SK-N-SH (cell line): ENCODE measurements around the gene PTPRD. TPM values are rescaled to one million over a fixed set of nuclear protein-coding genes. Genes with fewer than 3 reads are reported as not detected.
A peak's percentile ranks its signal among the peaks of the same experiment; 100 is the strongest.

Experiments
- CTCF ChIA-PET: fragments of 300-600, 350-600 bp; formaldehyde crosslinking; extraction: SDS; loops from one replicate; lab custom pipeline; 2021; lab: Yijun Ruan, JAX
- POLR2A ChIA-PET: fragments of 350-600 bp; sonication (Branson Sonifier 250); formaldehyde crosslinking; extraction: SDS; loops from one replicate; lab custom pipeline; 2020; ENCODE audit warnings: antibody characterized with exemption, inconsistent platforms; lab: Yijun Ruan, JAX
- DNase-seq: peaks from one replicate; pipeline ENCODE4 v3.0.0; 2012
- H2AFZ ChIP-seq: fragments of 200-600 bp; sonication (generic); 2 replicates; pipeline ENCODE4 v1.8.1; 2016; ENCODE audit warnings: antibody characterized with exemption, mild to moderate bottlenecking, low read depth
- H3F3A ChIP-seq: fragments of 200-600 bp; sonication (generic); replicated peaks from 2 replicates; pipeline ENCODE3; 2016; ENCODE audit warnings: antibody characterized with exemption, mild to moderate bottlenecking; ENCODE audit not compliant: insufficient read depth
- H3K27ac ChIP-seq, 2 experiments: fragments of 200-500 bp in 1 of 2; fragments of 200-600 bp in 1 of 2; sonication (Bioruptor generic) in 1 of 2; sonication (generic), shearing (Covaris generic) in 1 of 2; 2 replicates each; pipeline versions ENCODE4 v1.5.1 to v1.6.1; 2014 to 2016; ENCODE audit warnings: low read depth in 2 of 2, inconsistent platforms in 1 of 2, low read length in 1 of 2, mild to moderate bottlenecking in 1 of 2, mixed read lengths in 1 of 2
- H3K27me3 ChIP-seq: fragments of 200-600 bp; sonication (generic), shearing (Covaris generic); 2 replicates; pipeline ENCODE4 v1.6.1; 2016; ENCODE audit warnings: mixed run types; ENCODE audit not compliant: insufficient read depth
- H3K36me3 ChIP-seq, 2 experiments: fragments of 200-500 bp in 1 of 2; fragments of 200-600 bp in 1 of 2; sonication (Bioruptor generic) in 1 of 2; sonication (generic) in 1 of 2; replicated peaks in 1 of 2; 2 replicates each; pipeline versions ENCODE3 to v1.5.1; 2014 to 2016; ENCODE audit warnings: low read length in 1 of 2, mild to moderate bottlenecking in 1 of 2; ENCODE audit not compliant: insufficient read depth in 2 of 2, control insufficient read depth in 1 of 2
- H3K4me1 ChIP-seq, 2 experiments: fragments of 200-500 bp in 1 of 2; fragments of 200-600 bp in 1 of 2; sonication (Bioruptor generic) in 1 of 2; sonication (generic), shearing (Covaris generic) in 1 of 2; 2 replicates each; pipeline versions ENCODE4 v1.5.1 to v1.6.1; 2014 to 2016; ENCODE audit warnings: low read depth in 1 of 2, low read length in 1 of 2, mixed run types in 1 of 2; ENCODE audit not compliant: insufficient read depth in 2 of 2, control insufficient read depth in 1 of 2
- H3K4me2 ChIP-seq: fragments of 200-600 bp; sonication (generic), shearing (Covaris generic); 2 replicates; pipeline ENCODE4 v1.6.1; 2017; ENCODE audit warnings: mixed run types
- H3K4me3 ChIP-seq, 2 experiments: fragments of 200-500 bp in 1 of 2; fragments of 200-600 bp in 1 of 2; sonication (Bioruptor generic) in 1 of 2; sonication (generic), shearing (Covaris generic) in 1 of 2; 2 replicates each; pipeline versions ENCODE4 v1.5.1 to v1.8.1; 2014 to 2016; ENCODE audit warnings: low read depth in 2 of 2, inconsistent platforms in 1 of 2, low read length in 1 of 2, mild to moderate bottlenecking in 1 of 2, mixed read lengths in 1 of 2, moderate library complexity in 1 of 2
- H3K79me2 ChIP-seq: fragments of 200-600 bp; sonication (generic); 2 replicates; pipeline ENCODE4 v1.8.1; 2017; ENCODE audit warnings: mild to moderate bottlenecking; ENCODE audit not compliant: insufficient read depth
- H3K9ac ChIP-seq: fragments of 200-600 bp; sonication (generic); 2 replicates; pipeline ENCODE4 v1.6.1; 2017; ENCODE audit warnings: mixed run types
- H3K9me2 ChIP-seq: fragments of 200-600 bp; sonication (generic); 2 replicates; pipeline ENCODE4 v1.6.1; 2017; ENCODE audit warnings: mixed run types
- H3K9me3 ChIP-seq: fragments of 200-600 bp; sonication (generic); 2 replicates; pipeline ENCODE4 v1.6.1; 2017; ENCODE audit warnings: mixed run types, mild to moderate bottlenecking, moderate library complexity
- H4K20me1 ChIP-seq: fragments of 200-600 bp; sonication (generic); 2 replicates; pipeline ENCODE4 v1.6.1; 2017; ENCODE audit warnings: mild to moderate bottlenecking, mixed run types; ENCODE audit not compliant: insufficient read depth
- ELF1 ChIP-seq: IDR thresholded peaks from 2 replicates; pipeline ENCODE4 v1.4.0; 2012
- FOSL2 ChIP-seq: IDR thresholded peaks from 2 replicates; pipeline ENCODE4 v1.4.0; 2012; ENCODE audit warnings: low read depth, mild to moderate bottlenecking, moderate library complexity, borderline replicate concordance
- FOXM1 ChIP-seq: IDR thresholded peaks from 2 replicates; pipeline ENCODE4 v1.4.0; 2012; ENCODE audit warnings: low read depth, mild to moderate bottlenecking
- GATA2 ChIP-seq: sonication (generic); formaldehyde crosslinking; IDR thresholded peaks from 2 replicates; pipeline ENCODE4 v1.5.0; 2020; ENCODE audit warnings: mild to moderate bottlenecking, missing genetic modification reagents
- JUND ChIP-seq: IDR thresholded peaks from 2 replicates; pipeline ENCODE4 v1.4.0; 2012
- NFIC ChIP-seq: IDR thresholded peaks from 2 replicates; pipeline ENCODE4 v1.4.0; 2012; ENCODE audit warnings: borderline replicate concordance
- RAD21 ChIP-seq: IDR thresholded peaks from 2 replicates; pipeline ENCODE4 v1.6.1; 2012; ENCODE audit warnings: mild to moderate bottlenecking, low read length
- SMC3 ChIP-seq: IDR thresholded peaks from 2 replicates; pipeline ENCODE4 v1.6.1; 2012; ENCODE audit warnings: low read depth, low read length, improper control_type of control experiment
- TCF12 ChIP-seq: IDR thresholded peaks from 2 replicates; pipeline ENCODE4 v1.4.0; 2012
- WGBS: methylation state at CpG from one replicate; pipeline ENCODE4 v1.1.6; 2017; ENCODE audit warnings: low lambda C conversion rate; 5-methylcytosine and 5-hydroxymethylcytosine counted together
- polyA plus RNA-seq, 3 experiments: library from polyadenylated mRNA; depleted of rRNA; stranded (reverse); fragments of >200 nt; gene quantifications; 2 replicates each; pipeline ENCODE4 v1.2.3, GENCODE V29; 2012
- TF ChIP-seq, protein P1 (sequence below): IDR thresholded peaks from 2 replicates; pipeline ENCODE4; 2012
- TF ChIP-seq, protein P2 (sequence below): fragments of 200-600 bp; sonication (generic); IDR thresholded peaks from 2 replicates; pipeline ENCODE4 v1.6.1; 2017; ENCODE audit warnings: antibody characterized with exemption, mild to moderate bottlenecking, moderate library complexity

PTPRD gene
- polyA plus RNA-seq, 1 of the 3 experiments (the other 2 are of a cell fraction), result 0.15 TPM

DNA sequence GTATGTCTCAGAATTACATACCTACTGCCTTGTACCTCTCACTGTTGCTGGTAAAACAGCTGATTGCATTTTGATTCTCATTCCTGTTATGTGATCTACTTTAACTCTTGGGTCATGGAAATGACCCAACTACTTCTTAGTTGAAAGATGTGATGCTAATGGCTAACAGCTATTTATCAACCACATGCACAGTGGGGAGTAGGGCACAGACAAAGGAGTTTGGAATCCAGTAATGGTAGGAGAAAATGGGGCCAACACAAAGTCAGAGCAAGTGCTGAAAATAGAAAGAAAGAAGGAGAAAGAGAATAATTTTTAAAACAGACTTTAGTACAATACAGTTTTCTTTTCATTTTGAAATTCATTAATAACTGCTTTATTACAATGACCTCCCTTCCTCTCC is 241.0 kb downstream of the PTPRD start:
- Histone ChIP-seq H4K20me1 (no peaks in the 10 kb centered on the region), H3K9ac (no peak overlapping the region), H2AFZ (no peak overlapping the region), H3K79me2 (no peaks in the 10 kb centered on the region), H3K27me3 (no peaks in the 10 kb centered on the region), H3K9me2 (no peaks in the 10 kb centered on the region), H3K4me1 (no peaks in the 10 kb centered on the region), H3K27ac (no peak overlapping the region), H3K4me3 (no peak overlapping the region), H3K36me3 (no peaks in the 10 kb centered on the region), H3F3A (no peaks in the 10 kb centered on the region), H3K9me3 (no peaks in the 10 kb centered on the region), H3K4me2 (no peak overlapping the region)
- ChIA-PET POLR2A (no interaction called here), CTCF (no interaction called here)
- DNase-seq, result no peak
- TF ChIP-seq SMC3 (no peak), FOXM1 (no peak), ELF1 (no peak), GATA2 (CRISPR knock-in tag) (no peak), TCF12 (no peak), NFIC (no peak), JUND (no peak)

DNA sequence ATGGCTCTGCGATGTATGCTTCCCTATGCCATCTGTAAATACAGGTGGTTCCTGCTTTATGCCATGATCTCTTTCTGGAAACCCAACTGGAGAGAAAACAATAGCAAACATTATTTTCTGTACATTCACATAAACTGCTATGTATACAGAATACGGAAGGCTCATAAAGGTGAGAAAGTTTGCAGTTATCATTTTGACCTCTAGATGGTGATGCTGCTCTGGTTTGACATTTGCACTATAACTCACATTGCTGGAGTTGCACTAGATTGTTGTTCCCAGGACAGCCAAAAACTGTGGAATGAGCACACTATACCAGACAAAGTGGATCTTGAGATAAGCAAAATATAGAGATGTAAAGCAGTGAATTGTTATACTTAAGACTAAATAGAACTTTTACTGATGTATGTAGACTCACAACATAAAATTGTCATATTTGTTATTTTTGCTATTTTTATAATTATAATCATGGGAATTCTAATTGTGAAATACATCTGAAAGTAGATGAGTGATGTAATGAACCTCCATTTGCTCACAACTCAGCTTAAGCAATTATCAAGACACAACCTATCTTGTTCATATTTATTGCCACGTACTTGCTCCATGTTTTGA is 246.5 kb downstream of the PTPRD start:
- Histone ChIP-seq H4K20me1 (no peaks in the 10 kb centered on the region), H3K9me3 (no peaks in the 10 kb centered on the region), H3F3A (no peaks in the 10 kb centered on the region), H3K36me3 (no peaks in the 10 kb centered on the region), H2AFZ (no peak overlapping the region), H3K4me2 (no peak overlapping the region), H3K27ac (no peak overlapping the region), H3K9ac (no peak overlapping the region), H3K27me3 (no peaks in the 10 kb centered on the region), H3K9me2 (no peaks in the 10 kb centered on the region), H3K4me3 (no peak overlapping the region; a peak in 1 of 4 replicates), H3K4me1 (no peaks in the 10 kb centered on the region), H3K79me2 (no peaks in the 10 kb centered on the region)
- DNase-seq, result peak; percentile 12
- TF ChIP-seq, protein P1, sequence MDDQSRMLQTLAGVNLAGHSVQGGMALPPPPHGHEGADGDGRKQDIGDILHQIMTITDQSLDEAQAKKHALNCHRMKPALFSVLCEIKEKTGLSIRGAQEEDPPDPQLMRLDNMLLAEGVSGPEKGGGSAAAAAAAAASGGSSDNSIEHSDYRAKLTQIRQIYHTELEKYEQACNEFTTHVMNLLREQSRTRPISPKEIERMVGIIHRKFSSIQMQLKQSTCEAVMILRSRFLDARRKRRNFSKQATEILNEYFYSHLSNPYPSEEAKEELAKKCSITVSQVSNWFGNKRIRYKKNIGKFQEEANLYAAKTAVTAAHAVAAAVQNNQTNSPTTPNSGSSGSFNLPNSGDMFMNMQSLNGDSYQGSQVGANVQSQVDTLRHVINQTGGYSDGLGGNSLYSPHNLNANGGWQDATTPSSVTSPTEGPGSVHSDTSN, result no peak
- TF ChIP-seq, protein P2, sequence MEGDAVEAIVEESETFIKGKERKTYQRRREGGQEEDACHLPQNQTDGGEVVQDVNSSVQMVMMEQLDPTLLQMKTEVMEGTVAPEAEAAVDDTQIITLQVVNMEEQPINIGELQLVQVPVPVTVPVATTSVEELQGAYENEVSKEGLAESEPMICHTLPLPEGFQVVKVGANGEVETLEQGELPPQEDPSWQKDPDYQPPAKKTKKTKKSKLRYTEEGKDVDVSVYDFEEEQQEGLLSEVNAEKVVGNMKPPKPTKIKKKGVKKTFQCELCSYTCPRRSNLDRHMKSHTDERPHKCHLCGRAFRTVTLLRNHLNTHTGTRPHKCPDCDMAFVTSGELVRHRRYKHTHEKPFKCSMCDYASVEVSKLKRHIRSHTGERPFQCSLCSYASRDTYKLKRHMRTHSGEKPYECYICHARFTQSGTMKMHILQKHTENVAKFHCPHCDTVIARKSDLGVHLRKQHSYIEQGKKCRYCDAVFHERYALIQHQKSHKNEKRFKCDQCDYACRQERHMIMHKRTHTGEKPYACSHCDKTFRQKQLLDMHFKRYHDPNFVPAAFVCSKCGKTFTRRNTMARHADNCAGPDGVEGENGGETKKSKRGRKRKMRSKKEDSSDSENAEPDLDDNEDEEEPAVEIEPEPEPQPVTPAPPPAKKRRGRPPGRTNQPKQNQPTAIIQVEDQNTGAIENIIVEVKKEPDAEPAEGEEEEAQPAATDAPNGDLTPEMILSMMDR, result peak; percentile 79
- peak; percentile 81 for TF ChIP-seq RAD21
- TF ChIP-seq FOXM1, result no peak
- TF ChIP-seq FOSL2, result no peak
- TF ChIP-seq SMC3, result peak; percentile 60
- ChIA-PET POLR2A (no interaction called here), CTCF (interaction anchor here (0.7 kb wide), 1 partner anchor 1392 kb away, joined by 3 read pairs; no protein-coding TSS in a partner anchor)
- 39% methylated on average over 3 of the region's 3 CpGs for WGBS
